ENCODE results near the gene PTPRJ.

The PTPRJ gene

GRCh38 chr11:48107188-48107704 lies 126.9 kb downstream of the PTPRJ start:
- peak; percentile 31 for DNase-seq (ENCODE audit: low read depth)
- no peak for TF ChIP-seq CTCF (IDR thresholded peaks at IDR 0.05; ENCODE audit: insufficient read depth, low read depth, low read length, missing control alignments)
- H3K4me3 ChIP-seq (ENCODE audit: low read length) = no peak overlapping the region

GRCh38 chr11:48108231-48109045 lies 128.1 kb downstream of the PTPRJ start:
- DNase-seq (ENCODE audit: low read depth) = no peak
- no peak overlapping the region for H3K4me3 ChIP-seq (ENCODE audit: low read length)
- no peak for TF ChIP-seq CTCF (IDR thresholded peaks at IDR 0.05; ENCODE audit: insufficient read depth, low read depth, low read length, missing control alignments)

GRCh38 chr11:48109046-48109666 lies 128.8 kb downstream of the PTPRJ start:
- peak; percentile 45 for DNase-seq (ENCODE audit: low read depth)
- peak; percentile 42 for TF ChIP-seq CTCF (IDR thresholded peaks at IDR 0.05; ENCODE audit: insufficient read depth, low read depth, low read length, missing control alignments)
- no peak overlapping the region for H3K4me3 ChIP-seq (ENCODE audit: low read length)

- no peak for DNase-seq (ENCODE audit: low read depth)
- no peak for TF ChIP-seq CTCF (IDR thresholded peaks at IDR 0.05; ENCODE audit: insufficient read depth, low read depth, low read length, missing control alignments)
- H3K4me3 ChIP-seq (ENCODE audit: low read length) = no peak overlapping the region
Observed at GRCh38 chr11:48110509-48110766, 130.1 kb downstream of the PTPRJ start.

- H3K4me3 ChIP-seq (ENCODE audit: low read length) = no peak overlapping the region
- DNase-seq (ENCODE audit: low read depth) = no peak
- TF ChIP-seq CTCF (IDR thresholded peaks at IDR 0.05; ENCODE audit: insufficient read depth, low read depth, low read length, missing control alignments) = no peak
Observed at GRCh38 chr11:48111891-48112290, 131.5 kb downstream of the PTPRJ start.

GRCh38 chr11:48114740-48115139 lies 134.4 kb downstream of the PTPRJ start:
- DNase-seq (ENCODE audit: low read depth) = no peak
- H3K4me3 ChIP-seq (ENCODE audit: low read length) = no peak overlapping the region
- no peak for TF ChIP-seq CTCF (IDR thresholded peaks at IDR 0.05; ENCODE audit: insufficient read depth, low read depth, low read length, missing control alignments)
